GM21515 (cell line): ENCODE data around the gene KCNJ6.

Experiments used
- ATAC-seq: cut with Tn5 transposase; IDR thresholded peaks from one replicate; pipeline ENCODE4 v1.9.1; 2021; ENCODE audit not compliant: unreplicated experiment

KCNJ6 gene

DNA sequence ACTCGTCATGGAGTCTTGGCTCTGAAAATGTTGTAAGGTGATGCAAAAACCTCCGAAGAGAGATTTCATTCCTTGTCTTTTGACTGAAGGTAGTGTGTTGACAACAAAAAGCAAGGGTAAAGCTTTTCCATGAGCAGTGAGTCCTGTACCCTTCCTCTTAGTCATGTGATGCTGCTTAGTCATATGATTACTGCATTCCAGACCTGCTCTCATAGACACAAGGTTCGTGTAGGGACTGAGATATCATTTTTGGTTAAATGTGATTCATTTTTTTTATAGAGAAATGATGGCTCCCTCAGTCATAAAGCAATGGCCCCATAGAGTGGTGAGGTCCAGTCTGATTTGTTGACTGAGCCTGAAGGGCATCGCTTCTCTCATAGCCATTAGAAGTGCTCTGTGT, 9.2 kb downstream of the KCNJ6 start:
- no peak for ATAC-seq

- ATAC-seq = no peak
Measured at GRCh38 chr21:37905291-37905690, 11.0 kb downstream of the KCNJ6 start.

DNA sequence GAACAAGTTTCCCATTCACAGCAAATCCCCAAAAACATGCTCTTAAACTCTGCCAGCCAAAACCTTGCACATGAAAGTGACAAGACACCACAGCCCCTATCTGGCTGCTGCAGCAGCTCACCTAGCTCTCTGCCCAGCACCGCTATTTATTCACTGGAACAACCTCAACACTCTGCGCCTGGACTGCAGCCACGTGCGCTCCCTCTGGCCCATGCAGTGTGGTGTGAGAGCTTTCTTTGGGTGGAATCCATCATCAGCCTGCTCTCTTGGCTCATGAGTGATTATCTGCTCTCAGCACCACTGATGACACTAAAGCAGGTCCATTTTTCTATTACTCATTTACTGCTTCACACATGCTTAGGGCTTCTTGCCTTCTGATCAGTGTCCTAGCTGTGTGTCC, 11.4 kb downstream of the KCNJ6 start:
- no peak for ATAC-seq

DNA sequence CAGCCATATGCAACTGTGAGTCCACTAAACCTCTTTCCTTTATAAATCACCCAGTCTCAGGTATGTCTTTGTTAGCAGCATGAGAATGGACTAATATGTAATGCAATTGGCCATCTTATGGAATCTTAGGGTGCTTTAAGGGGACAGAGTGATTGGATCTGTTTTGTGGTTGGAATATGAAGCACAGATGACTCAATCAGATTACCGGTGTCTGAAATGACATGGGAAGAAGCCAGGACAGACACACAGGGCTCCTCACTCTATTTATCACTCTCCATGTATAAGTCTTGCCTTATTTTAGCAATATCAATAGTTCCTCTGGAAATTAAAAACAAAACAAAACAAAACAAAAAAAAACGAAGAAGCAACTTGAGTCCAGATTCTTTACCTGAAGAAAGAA, 12.9 kb downstream of the KCNJ6 start:
- no peak for ATAC-seq

- ATAC-seq = no peak
Measured at GRCh38 chr21:37899146-37899545, 17.1 kb downstream of the KCNJ6 start.

DNA sequence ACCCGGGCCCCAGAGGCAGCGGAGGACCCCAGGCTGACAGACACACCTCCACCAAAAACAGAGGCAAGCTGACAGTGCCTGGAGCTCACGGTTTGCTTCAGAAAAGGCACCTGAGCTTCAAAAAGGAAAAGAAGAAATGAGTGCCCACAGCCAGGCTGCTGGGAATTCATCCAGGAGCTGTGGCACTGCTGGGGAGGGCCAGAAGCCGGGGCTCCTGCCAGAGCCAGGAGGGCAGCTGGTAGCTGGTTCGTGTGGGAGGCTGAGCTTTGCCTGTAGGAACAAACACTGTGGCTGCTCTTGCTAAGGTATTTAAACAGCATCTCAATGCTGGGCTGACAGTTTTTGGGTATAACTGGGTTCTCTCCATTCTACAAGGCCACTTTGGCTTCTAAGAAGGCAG, 19.5 kb downstream of the KCNJ6 start:
- no peak for ATAC-seq

- no peak for ATAC-seq
Measured at GRCh38 chr21:37891972-37892371, 24.3 kb downstream of the KCNJ6 start.

GRCh38 chr21:37888659-37889058, 27.6 kb downstream of the KCNJ6 start:
- no peak for ATAC-seq

GRCh38 chr21:37886726-37887299, 29.4 kb downstream of the KCNJ6 start:
- no peak for ATAC-seq

DNA sequence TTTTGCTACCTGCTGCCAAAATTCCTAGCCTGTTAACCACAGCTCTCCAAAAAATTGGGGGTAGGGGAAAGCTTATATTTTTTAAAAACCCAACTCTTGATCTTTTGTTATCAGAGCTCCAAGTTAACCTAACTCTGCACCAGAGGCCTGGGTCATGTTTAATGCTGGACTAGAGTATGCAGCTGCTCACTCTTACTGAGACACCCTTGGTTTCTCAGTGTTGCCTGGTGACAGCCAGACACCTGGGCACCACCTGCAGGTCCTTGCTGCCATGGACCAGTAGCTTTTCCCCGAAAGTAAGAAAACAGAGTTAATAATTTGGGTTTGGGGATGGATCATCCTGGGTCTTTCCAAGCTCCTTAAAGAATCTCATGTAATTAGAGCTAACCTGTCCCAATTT, 30.1 kb downstream of the KCNJ6 start:
- ATAC-seq = no peak

DNA sequence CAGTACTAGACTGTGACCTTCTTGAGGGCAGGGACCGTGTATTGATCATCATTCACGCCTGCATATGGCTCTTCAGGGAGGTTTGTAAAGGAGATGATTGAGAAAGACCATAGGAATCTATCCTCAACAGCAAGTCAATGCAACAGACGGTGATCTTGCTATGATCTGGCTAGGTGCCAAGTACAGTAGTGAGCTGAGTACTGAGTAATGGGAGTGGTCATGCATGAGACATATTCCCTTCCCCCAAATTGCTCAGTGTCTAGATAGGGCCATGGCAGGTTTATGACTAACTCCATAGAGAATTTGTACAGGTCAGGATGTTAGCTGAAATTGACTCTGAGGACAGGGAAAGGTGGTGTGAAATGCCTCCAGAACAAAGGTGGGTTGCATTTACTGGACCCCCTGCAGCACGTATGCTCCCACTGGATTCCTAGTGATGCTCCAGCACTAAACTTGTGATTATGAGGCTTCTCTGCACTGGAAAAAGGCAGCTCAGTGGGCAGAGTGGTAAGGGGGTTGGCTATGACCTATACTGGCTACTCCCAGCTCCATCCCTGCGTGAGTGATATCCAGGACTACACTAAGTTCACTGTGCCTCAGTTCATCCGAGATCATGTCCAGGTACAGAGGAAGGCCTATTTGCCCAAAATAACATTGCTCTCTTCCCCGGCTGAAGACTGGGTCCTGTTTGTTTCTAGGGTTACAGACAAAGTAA, 37.2 kb downstream of the KCNJ6 start:
- no peak for ATAC-seq

DNA sequence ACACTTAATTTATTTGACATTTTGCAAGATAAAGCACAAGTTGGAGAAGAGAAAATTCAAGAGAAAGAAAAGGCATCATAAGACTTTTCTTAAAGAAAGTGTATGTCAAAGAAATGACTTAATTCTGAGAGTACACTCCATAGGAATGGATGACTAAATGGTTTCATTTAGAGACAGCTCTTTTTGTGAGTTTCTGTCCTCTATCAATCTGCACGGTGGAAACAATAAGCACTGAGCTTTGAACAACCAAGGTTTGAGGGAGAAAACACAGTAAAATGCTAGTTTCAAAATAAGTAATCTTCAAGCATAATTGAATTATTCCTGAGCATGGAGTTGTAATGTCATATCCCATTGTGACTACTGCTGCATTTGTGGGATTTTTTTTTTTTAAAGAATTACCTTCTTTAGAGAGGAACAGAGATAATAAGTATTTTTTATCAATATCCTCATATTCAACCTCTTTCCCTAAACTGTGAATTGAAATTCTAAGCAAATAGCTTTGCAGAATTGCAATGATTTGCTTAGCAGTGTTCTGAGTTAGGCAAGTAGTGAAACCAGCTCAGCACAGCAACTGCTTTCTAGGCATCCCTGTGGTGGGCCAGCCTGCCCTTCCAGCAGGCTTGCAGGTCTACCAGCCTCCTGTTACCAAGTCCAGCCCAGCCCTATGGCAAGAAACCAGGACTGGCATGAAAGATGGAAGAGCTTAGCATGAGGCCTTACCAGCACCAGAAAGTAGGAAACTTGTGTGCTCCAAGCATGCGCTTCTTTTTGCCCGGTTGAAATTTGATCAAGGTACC, 38.2 kb downstream of the KCNJ6 start:
- ATAC-seq = no peak

GRCh38 chr21:37877171-37877570, 39.1 kb downstream of the KCNJ6 start:
- ATAC-seq = no peak

GRCh38 chr21:37876561-37876960, 39.7 kb downstream of the KCNJ6 start:
- no peak for ATAC-seq

GRCh38 chr21:37874904-37875780, 41.1 kb downstream of the KCNJ6 start:
- no peak for ATAC-seq

GRCh38 chr21:37874481-37874880, 41.8 kb downstream of the KCNJ6 start:
- no peak for ATAC-seq

- no peak for ATAC-seq
Measured at GRCh38 chr21:37873655-37874054, 42.6 kb downstream of the KCNJ6 start.

GRCh38 chr21:37871121-37871862, 45.0 kb downstream of the KCNJ6 start:
- ATAC-seq = no peak

- ATAC-seq = no peak
Measured at GRCh38 chr21:37870221-37870620, 46.0 kb downstream of the KCNJ6 start.

DNA sequence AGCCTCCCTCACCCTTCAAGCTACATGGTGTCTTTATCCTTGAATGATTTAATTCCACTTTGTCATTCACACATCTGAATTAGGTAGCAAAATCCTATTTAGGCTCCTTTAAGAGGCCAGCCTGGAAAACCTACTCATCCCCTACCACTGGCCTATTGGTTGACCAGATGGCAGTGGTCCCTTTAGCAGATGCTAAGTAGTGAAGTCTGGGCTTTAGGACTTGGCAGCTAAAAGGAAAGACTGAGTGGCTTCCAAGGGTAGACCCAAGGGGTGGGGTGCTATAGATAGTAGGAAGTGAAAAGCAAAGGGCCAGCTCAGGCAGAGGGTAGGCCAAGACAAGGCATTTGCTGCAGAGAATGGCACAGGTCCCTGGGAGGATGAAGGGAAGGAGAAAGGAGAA, 46.6 kb downstream of the KCNJ6 start:
- ATAC-seq = no peak
